Activated CD8-positive, alpha-beta memory T cell treated with anti-CD3 and anti-CD28 coated beads for 24 hours (primary cell): Measurements from ENCODE around the gene ANTXR2.

Experiments
- DNase-seq: peaks from one replicate; pipeline ENCODE4 v3.0.0-alpha.2; 2020

ANTXR2 gene

GRCh38 chr4:80091688-80092087 lies 18.7 kb upstream of the ANTXR2 start:
- no peak for DNase-seq

GRCh38 chr4:80091184-80091583 lies 18.2 kb upstream of the ANTXR2 start:
- DNase-seq: no peak

- DNase-seq: no peak
Observed at GRCh38 chr4:80090090-80090489, 17.1 kb upstream of the ANTXR2 start.

DNA sequence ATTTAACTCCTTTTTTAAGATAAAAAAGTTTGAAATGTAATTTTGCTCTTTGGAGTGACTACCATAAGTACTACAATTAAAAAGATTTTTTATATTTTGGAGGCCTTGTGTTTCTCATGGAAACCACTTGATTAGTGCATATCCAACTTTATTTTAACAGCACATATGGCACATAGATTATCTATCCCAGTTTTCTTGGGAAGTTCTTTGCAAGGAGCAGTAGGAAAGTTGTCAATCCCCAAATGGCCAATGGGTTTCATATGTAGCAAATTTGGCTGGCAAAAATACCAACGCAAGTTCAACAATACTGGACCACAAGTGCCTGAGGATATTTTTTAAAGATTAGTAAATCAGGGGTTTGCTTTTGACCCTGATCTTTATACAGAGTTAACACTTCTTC lies 15.4 kb upstream of the ANTXR2 start:
- DNase-seq: no peak

DNA sequence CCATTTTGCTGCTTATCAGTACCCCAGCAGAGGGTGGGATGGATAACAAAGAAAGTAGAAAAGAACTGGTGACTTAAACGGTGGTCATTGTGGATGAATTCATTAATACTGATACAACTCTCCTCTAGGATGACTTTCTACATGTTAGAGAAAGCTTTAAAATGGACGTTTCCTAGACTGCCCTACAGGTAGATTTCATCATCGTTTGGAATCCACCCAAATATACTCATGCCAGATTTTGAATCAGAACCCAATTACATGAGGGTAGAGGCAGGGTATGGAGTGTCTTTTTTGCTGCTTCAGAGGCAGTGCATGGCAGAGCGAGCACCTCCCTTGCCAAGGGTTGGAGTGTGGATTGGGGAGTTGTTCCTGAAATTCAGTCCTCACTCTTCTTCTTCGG lies 13.3 kb upstream of the ANTXR2 start:
- DNase-seq: no peak

DNA sequence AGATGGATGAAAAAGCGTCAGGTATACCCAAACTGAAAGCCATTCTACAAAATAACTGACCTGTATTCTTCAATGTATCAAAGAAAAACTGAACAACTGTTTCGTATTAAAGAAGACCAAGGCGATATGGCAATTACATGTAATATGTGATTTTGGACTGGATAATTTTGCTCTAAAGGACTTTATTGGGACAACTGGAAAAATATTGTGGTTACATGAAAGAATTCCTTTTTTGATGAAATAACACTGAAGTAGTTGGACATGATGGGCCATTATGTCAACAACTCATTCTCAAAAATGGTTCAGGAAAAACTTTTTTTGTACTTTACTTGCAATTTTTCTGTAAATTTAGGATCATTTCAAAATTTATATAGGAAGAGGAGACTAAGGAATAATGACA lies 12.1 kb upstream of the ANTXR2 start:
- DNase-seq: no peak

- DNase-seq: no peak
Observed at GRCh38 chr4:80082693-80083092, 9.7 kb upstream of the ANTXR2 start.

- DNase-seq: no peak
Observed at GRCh38 chr4:80081566-80081965, 8.5 kb upstream of the ANTXR2 start.

DNA sequence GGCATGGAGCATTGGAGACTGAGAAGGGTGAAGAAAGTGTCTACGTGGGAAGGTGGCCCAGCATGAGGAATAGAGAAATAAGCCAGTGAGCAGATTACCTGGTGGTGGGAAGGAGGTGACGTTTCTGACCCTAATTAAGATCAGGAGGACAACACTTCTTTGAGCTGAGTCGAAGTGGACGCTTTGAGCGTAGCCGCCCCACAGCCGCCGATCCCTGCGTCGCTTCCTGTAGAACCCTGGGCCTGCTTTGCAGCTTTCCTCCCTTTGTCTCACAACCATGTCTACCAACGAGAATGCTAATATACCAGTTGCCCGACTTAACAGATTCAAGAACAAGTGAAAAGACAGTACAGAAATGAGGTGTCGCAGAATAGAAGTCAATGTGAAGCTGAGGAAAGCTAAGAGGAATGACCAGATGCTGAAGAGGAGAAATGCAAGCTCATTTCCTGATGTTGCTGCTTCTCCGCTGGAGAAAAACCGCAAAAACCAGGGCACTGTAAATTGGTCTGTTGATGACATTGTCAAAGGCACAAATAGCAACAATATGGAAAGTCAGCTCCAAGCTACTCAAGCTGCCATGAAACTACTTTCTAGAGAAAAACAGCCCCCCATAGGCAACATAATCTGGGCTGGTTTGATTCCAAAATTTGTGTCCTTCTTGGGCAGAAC lies 6.4 kb upstream of the ANTXR2 start:
- DNase-seq: no peak

DNA sequence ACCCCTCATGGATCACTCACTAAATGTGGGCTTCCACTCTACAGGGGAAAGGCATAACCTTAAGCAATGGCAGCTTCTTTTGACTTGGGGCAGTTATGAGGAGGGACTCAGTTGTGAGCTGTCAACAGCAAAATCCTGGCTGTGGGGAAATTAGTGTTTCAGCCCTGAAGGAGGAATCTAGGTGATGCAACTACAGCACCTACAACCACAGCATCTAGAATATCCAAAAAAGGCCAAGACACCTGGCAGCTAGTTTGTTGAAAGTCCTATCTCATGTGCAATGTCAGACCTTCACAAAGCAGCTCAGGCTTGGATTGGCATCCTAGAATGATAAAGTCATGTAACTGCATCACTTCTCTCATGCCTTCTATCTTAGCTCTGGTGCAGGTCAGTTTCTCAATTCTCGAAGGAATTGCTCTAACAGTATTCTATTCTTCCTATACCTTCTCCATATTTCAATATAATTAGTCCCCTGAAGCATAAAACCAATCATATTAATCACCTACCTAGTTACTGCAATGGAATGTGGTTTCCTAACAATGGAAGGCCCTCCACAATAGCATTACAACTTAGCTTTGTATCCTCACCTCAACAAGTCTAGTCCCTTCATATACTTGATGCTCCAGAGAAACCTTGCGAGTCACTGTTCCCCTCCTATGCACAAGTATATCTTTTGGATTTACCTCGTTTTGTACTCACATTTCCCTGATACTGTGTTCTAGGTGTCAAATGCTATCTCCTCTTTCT lies 5.5 kb upstream of the ANTXR2 start:
- no peak for DNase-seq

DNA sequence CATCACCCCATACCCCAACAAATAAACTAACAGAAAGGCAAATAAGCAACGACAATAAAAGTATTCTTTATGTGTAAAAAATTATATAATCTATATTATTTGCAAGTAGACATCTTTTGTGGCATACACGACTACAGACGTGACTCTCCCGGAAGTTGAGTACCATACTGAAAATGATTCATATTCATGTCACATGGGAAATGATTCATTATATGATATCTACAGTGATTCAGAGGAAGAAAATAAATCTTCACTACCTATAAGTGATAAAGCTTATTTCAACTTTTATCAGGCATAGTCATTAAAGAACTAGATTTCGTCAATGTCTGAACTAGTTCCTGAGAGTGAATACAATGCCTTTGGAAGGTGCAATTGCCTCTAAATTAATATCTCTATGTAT lies 4.6 kb upstream of the ANTXR2 start:
- no peak for DNase-seq

GRCh38 chr4:80076681-80077080 lies 3.7 kb upstream of the ANTXR2 start:
- no peak for DNase-seq

DNA sequence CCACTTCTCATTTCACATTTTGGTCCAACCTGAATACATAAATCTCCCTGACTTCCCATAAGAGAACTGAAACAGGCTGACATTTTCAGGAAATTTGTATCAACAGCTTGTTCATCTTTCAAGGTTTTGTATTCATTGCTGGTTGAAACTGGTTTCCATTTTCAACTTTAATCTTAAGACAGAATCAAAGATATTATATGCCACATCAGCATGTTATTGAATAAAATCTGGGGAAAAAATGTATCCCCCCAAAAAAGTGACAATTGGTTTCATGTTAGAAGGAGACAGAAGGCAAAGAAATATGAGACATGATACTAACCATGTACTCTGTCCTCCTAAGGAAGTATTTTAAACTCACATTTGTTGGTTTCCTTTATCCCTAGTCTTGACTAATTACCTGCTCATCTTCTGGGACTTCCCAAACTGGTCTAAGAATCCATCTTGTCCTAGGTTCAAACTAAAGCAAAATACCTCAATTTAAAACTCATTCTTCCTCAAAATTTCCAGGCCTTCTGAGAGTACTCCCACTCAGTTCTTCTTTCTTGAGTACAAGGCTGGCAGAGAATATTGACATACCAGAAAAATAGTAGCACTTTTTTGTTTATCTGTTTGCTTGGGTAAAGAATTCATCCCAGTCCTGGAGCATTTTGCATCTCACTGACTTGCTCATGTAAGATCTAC lies 3.1 kb upstream of the ANTXR2 start:
- no peak for DNase-seq

DNA sequence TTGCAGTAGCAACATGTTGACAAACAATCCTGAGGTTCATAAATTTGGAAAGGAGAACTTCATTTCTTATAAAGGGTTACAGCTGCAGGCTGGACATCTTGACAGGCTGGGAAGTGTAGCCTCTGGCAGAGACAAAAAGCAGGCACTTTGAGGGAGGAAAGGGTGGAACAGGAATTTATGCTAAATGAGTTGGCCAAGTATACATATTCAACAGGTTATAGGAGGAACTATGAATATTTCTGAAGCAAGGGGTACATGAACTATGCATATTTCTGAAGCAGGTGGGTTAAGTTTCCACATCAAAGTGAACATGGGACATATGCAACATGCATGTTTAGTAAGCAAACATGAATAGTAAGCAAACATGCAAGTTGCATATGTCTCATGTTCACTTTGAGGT lies 1.6 kb upstream of the ANTXR2 start:
- no peak for DNase-seq

DNA sequence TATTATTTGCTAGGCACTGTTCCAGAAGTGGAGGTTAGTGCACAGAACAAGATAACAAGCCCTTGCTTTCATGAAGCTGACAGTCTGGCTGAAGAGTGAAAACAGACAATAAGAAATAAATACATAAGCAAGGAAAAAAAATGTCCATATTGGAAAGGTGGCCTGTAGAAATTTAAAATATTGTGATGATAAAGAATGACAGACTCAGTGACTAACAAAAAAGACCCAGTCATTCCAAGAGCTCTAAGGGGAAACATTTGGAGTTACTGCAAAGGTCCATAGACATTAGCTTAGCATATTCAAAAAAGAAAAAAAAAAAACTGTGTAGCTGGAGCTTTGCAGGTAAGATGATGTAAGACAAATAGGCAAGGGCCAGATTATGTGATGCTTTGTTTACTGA lies 1.0 kb upstream of the ANTXR2 start:
- DNase-seq: no peak

GRCh38 chr4:80073473-80074008 lies 512 bp upstream of the ANTXR2 start:
- no peak for DNase-seq

- DNase-seq: peak; percentile 80
Observed at GRCh38 chr4:80072228-80072743, 743 bp downstream of the ANTXR2 start.

- no peak for DNase-seq
Observed at GRCh38 chr4:80071604-80072227, 1.3 kb downstream of the ANTXR2 start.

- no peak for DNase-seq
Observed at GRCh38 chr4:80070880-80071603, 2.0 kb downstream of the ANTXR2 start.

- DNase-seq: no peak
Observed at GRCh38 chr4:80069837-80070731, 2.9 kb downstream of the ANTXR2 start.

GRCh38 chr4:80069108-80069836 lies 3.8 kb downstream of the ANTXR2 start:
- no peak for DNase-seq
